OCI-LY3 (cell line): Measurements from ENCODE around the gene HSPA9.

Source experiments
- H2AFZ ChIP-seq: fragments of 200-600, 300-600 bp; shearing (Covaris generic); 2 replicates; pipeline ENCODE4 v1.6.0; 2014; ENCODE audit warnings: antibody characterized with exemption, low read depth, low read length
- H3K27ac ChIP-seq: fragments of 200-600, 300-600 bp; sonication (generic); 2 replicates; pipeline ENCODE4 v1.5.1; 2014; ENCODE audit warnings: mild to moderate bottlenecking, low read length, moderate library complexity, mixed read lengths
- H3K27me3 ChIP-seq: fragments of 200-600, 300-600 bp; sonication (generic); 2 replicates; pipeline ENCODE4 v1.6.1; 2014; ENCODE audit warnings: low read depth, low read length, mixed read lengths
- H3K36me3 ChIP-seq: fragments of 200-600, 300-600 bp; sonication (generic); replicated peaks from 2 replicates; pipeline ENCODE3; 2014; ENCODE audit warnings: low read depth, low read length, mixed read lengths
- H3K4me1 ChIP-seq: fragments of 300-600, 200-600 bp; sonication (generic); 2 replicates; pipeline ENCODE4 v1.6.1; 2014; ENCODE audit warnings: low read length, mixed read lengths
- H3K4me2 ChIP-seq: fragments of 200-600, 300-600 bp; sonication (generic); 2 replicates; pipeline ENCODE4 v1.6.1; 2014; ENCODE audit warnings: low read length, mixed read lengths
- H3K4me3 ChIP-seq: fragments of 300-600, 200-600 bp; sonication (generic); 2 replicates; pipeline ENCODE4 v1.5.1; 2014; ENCODE audit warnings: antibody characterized with exemption, mild to moderate bottlenecking, low read length, moderate library complexity
- H3K79me2 ChIP-seq: fragments of 300-600, 200-600 bp; shearing (Covaris generic); 2 replicates; pipeline ENCODE4 v1.6.1; 2014; ENCODE audit warnings: mild to moderate bottlenecking, low read length, mixed read lengths
- H3K9ac ChIP-seq: fragments of 300-600, 200-600 bp; shearing (Covaris generic); 2 replicates; pipeline ENCODE4 v1.6.0; 2014; ENCODE audit warnings: mild to moderate bottlenecking, low read length, moderate library complexity
- H3K9me3 ChIP-seq: fragments of 200-600, 300-600 bp; shearing (Covaris generic); 2 replicates; pipeline ENCODE4 v1.6.1; 2014; ENCODE audit warnings: low read length, mixed read lengths; ENCODE audit not compliant: insufficient read depth
- H4K20me1 ChIP-seq: fragments of 200-600, 300-600 bp; sonication (generic); 2 replicates; pipeline ENCODE4 v1.6.1; 2016; ENCODE audit warnings: low read length, mixed read lengths; ENCODE audit not compliant: insufficient read depth
- CTCF ChIP-seq: fragments of 200-600, 300-600 bp; sonication (generic); IDR thresholded peaks from 2 replicates; pipeline ENCODE4 v1.5.1; 2014; ENCODE audit warnings: antibody characterized with exemption, low read length, low read depth
- EZH2phosphoT487 ChIP-seq: fragments of 200-600 bp; shearing (Covaris generic); IDR thresholded peaks from 2 replicates; pipeline ENCODE4 v1.6.1; 2018; ENCODE audit warnings: antibody characterized with exemption, mixed run types, low read depth

The HSPA9 gene

GRCh38 chr5:138570871-138571270, 4.3 kb downstream of the HSPA9 start:
- Histone ChIP-seq H3K79me2 (peaks cover 80% of the 10 kb centered on the region), H4K20me1 (no peaks in the 10 kb centered on the region), H3K4me1 (peaks cover 7% of the 10 kb centered on the region)

GRCh38 chr5:138569782-138570181, 5.4 kb downstream of the HSPA9 start:
- Histone ChIP-seq H3K4me1 (peaks cover 7% of the 10 kb centered on the region), H3K27ac (no peak overlapping the region), H3K36me3 (peaks cover 53% of the 10 kb centered on the region), H3K4me2 (no peak overlapping the region), H3K4me3 (no peak overlapping the region), H3K27me3 (no peaks in the 10 kb centered on the region), H2AFZ (no peak overlapping the region), H3K9ac (no peak overlapping the region), H3K9me3 (no peaks in the 10 kb centered on the region), H4K20me1 (no peaks in the 10 kb centered on the region), H3K79me2 (peaks cover 86% of the 10 kb centered on the region)
- TF ChIP-seq EZH2phosphoT487 (no peak), CTCF (no peak)

More at GRCh38 chr5:138570871-138571270, 4.3 kb downstream of the HSPA9 start:
- Histone ChIP-seq H3K9me3 (no peaks in the 10 kb centered on the region), H3K9ac (no peak overlapping the region), H2AFZ (no peak overlapping the region), H3K27ac (no peak overlapping the region), H3K4me2 (no peak overlapping the region), H3K36me3 (peaks cover 44% of the 10 kb centered on the region), H3K4me3 (no peak overlapping the region), H3K27me3 (no peaks in the 10 kb centered on the region)
- TF ChIP-seq EZH2phosphoT487 (no peak), CTCF (no peak)

GRCh38 chr5:138568061-138568824, 7.0 kb downstream of the HSPA9 start:
- H2AFZ ChIP-seq, result no peak overlapping the region
- H3K27me3 ChIP-seq, result no peaks in the 10 kb centered on the region
- no peak for TF ChIP-seq EZH2phosphoT487
- no peak for TF ChIP-seq CTCF
- peaks cover 85% of the 10 kb centered on the region for H3K79me2 ChIP-seq
- no peak overlapping the region for H3K4me3 ChIP-seq
- peaks cover 53% of the 10 kb centered on the region for H3K36me3 ChIP-seq
- H3K4me2 ChIP-seq, result no peak overlapping the region
- no peak overlapping the region for H3K27ac ChIP-seq
- no peaks in the 10 kb centered on the region for H3K4me1 ChIP-seq
- H4K20me1 ChIP-seq, result no peaks in the 10 kb centered on the region
- no peak overlapping the region for H3K9ac ChIP-seq
- no peaks in the 10 kb centered on the region for H3K9me3 ChIP-seq

GRCh38 chr5:138566792-138567191, 8.4 kb downstream of the HSPA9 start:
- peaks cover 79% of the 10 kb centered on the region for H3K79me2 ChIP-seq
- no peaks in the 10 kb centered on the region for H3K9me3 ChIP-seq
- no peaks in the 10 kb centered on the region for H3K27me3 ChIP-seq
- no peak overlapping the region for H3K4me2 ChIP-seq
- no peak overlapping the region for H3K4me3 ChIP-seq
- H2AFZ ChIP-seq, result no peak overlapping the region
- H3K9ac ChIP-seq, result no peak overlapping the region
- no peaks in the 10 kb centered on the region for H4K20me1 ChIP-seq
- H3K36me3 ChIP-seq, result peaks cover 52% of the 10 kb centered on the region
- no peaks in the 10 kb centered on the region for H3K4me1 ChIP-seq
- H3K27ac ChIP-seq, result no peak overlapping the region
- TF ChIP-seq CTCF (no peak), EZH2phosphoT487 (no peak)
